Activated naive CD8-positive, alpha-beta T cell (primary cell): ENCODE measurements around the gene FARP1.
A peak's percentile ranks its signal among the peaks of the same experiment; 100 is the strongest.

ENCODE experiments used
- H3K27ac Mint-ChIP-seq: one replicate; pipeline ENCODE4 v1.8.0; 2021; ENCODE audit warnings: mixed read lengths
- H3K27me3 Mint-ChIP-seq: one replicate; pipeline ENCODE4 v1.8.0; 2021; ENCODE audit warnings: mixed read lengths
- H3K36me3 Mint-ChIP-seq: one replicate; pipeline ENCODE4 v1.8.0; 2021; ENCODE audit warnings: mixed read lengths
- H3K4me1 Mint-ChIP-seq: one replicate; pipeline ENCODE4 v1.8.0; 2021; ENCODE audit warnings: low read depth, mixed read lengths
- H3K4me3 Mint-ChIP-seq: one replicate; pipeline ENCODE4 v1.8.0; 2021; ENCODE audit warnings: mild to moderate bottlenecking, mixed read lengths
- H3K9me3 Mint-ChIP-seq: one replicate; pipeline ENCODE4 v1.8.0; 2021; ENCODE audit warnings: low read depth, mixed read lengths

The FARP1 gene

GRCh38 chr13:98496479-98496791 is 353.5 kb downstream of the FARP1 start:
- H3K27ac Mint-ChIP-seq: no peak overlapping the region
- no peaks in the 10 kb centered on the region for H3K9me3 Mint-ChIP-seq
- H3K4me1 Mint-ChIP-seq: peaks cover 53% of the 10 kb centered on the region
- H3K27me3 Mint-ChIP-seq: no peaks in the 10 kb centered on the region
- H3K36me3 Mint-ChIP-seq: peaks cover 3% of the 10 kb centered on the region
- H3K4me3 Mint-ChIP-seq: no peak overlapping the region

GRCh38 chr13:98496966-98497365 is 354.1 kb downstream of the FARP1 start:
- Mint-ChIP-seq H3K4me3 (no peak overlapping the region), H3K4me1 (peaks cover 52% of the 10 kb centered on the region), H3K27me3 (no peaks in the 10 kb centered on the region), H3K36me3 (peaks cover 3% of the 10 kb centered on the region), H3K27ac (peak overlapping the region; percentile 48), H3K9me3 (no peaks in the 10 kb centered on the region)

- H3K9me3 Mint-ChIP-seq: no peaks in the 10 kb centered on the region
- peaks cover 10% of the 10 kb centered on the region for H3K36me3 Mint-ChIP-seq
- H3K4me3 Mint-ChIP-seq: no peak overlapping the region
- peak overlapping the region; percentile 70 for H3K27ac Mint-ChIP-seq
- no peaks in the 10 kb centered on the region for H3K27me3 Mint-ChIP-seq
- H3K4me1 Mint-ChIP-seq: peaks cover 69% of the 10 kb centered on the region
Observed at GRCh38 chr13:98500963-98501421, 358.1 kb downstream of the FARP1 start.

- H3K27ac Mint-ChIP-seq: peak overlapping the region; percentile 35
- peaks cover 10% of the 10 kb centered on the region for H3K36me3 Mint-ChIP-seq
- no peak overlapping the region for H3K4me3 Mint-ChIP-seq
- H3K27me3 Mint-ChIP-seq: no peaks in the 10 kb centered on the region
- peaks cover 72% of the 10 kb centered on the region for H3K4me1 Mint-ChIP-seq
- no peaks in the 10 kb centered on the region for H3K9me3 Mint-ChIP-seq
Observed at GRCh38 chr13:98503175-98504028, 360.5 kb downstream of the FARP1 start.

GRCh38 chr13:98504029-98504351 is 361.1 kb downstream of the FARP1 start:
- H3K4me1 Mint-ChIP-seq: peaks cover 78% of the 10 kb centered on the region
- H3K36me3 Mint-ChIP-seq: peaks cover 10% of the 10 kb centered on the region
- peak overlapping the region; percentile 2 for H3K4me3 Mint-ChIP-seq
- H3K9me3 Mint-ChIP-seq: no peaks in the 10 kb centered on the region
- no peaks in the 10 kb centered on the region for H3K27me3 Mint-ChIP-seq
- peak overlapping the region; percentile 19 for H3K27ac Mint-ChIP-seq

- Mint-ChIP-seq H3K4me1 (peaks cover 79% of the 10 kb centered on the region), H3K27me3 (no peaks in the 10 kb centered on the region), H3K27ac (peak overlapping the region; percentile 23), H3K36me3 (peaks cover 10% of the 10 kb centered on the region), H3K9me3 (no peaks in the 10 kb centered on the region), H3K4me3 (peak overlapping the region; percentile 2)
Observed at GRCh38 chr13:98504371-98504963, 361.6 kb downstream of the FARP1 start.
